SU-DHL-6 (cell line): ENCODE results near the gene RNASE12.

Source experiments
- CTCF ChIP-seq: fragments of 200-600 bp; sonication (generic); IDR thresholded peaks from one replicate; pipeline ENCODE4 v1.5.1; 2017; ENCODE audit warnings: antibody characterized with exemption, mild to moderate bottlenecking, low read length, moderate library complexity; ENCODE audit not compliant: insufficient read depth, poor library complexity, severe bottlenecking
- EZH2phosphoT487 ChIP-seq: fragments of 200-600 bp; sonication (generic), shearing (Covaris generic); conservative IDR thresholded peaks from 2 replicates; pipeline ENCODE4 v1.6.1; 2018; ENCODE audit warnings: mild to moderate bottlenecking, antibody characterized with exemption, low read length, moderate library complexity, mixed read lengths

- TF ChIP-seq EZH2phosphoT487 (no peak), CTCF (no peak)
These were observed 35.3 kb downstream of the RNASE12 start for GRCh38 chr14:20555845-20556244.
